Nephron (organoid): Measurements from ENCODE around the gene CELA2B.
"Not testable (repeated sequence)": the region's sequence is repeated elsewhere in the genome, so short reads cannot be mapped to it uniquely, and the experiment has no call there.

ENCODE experiments used
- H3K27ac Mint-ChIP-seq, 3 experiments: 2 replicates each; pipeline ENCODE4 v1.8.0; 2020; ENCODE audit warnings: mixed read lengths in 3 of 3, mild to moderate bottlenecking in 2 of 3, moderate library complexity in 1 of 3
- H3K27me3 Mint-ChIP-seq: 2 replicates; pipeline ENCODE4 v1.8.0; 2021; ENCODE audit warnings: low read depth, mild to moderate bottlenecking, moderate library complexity, mixed read lengths
- H3K36me3 Mint-ChIP-seq: 2 replicates; pipeline ENCODE4 v1.8.0; 2020; ENCODE audit warnings: low read depth, mixed read lengths
- H3K4me1 Mint-ChIP-seq: 2 replicates; pipeline ENCODE4 v1.8.0; 2020; ENCODE audit warnings: mixed read lengths
- H3K4me3 Mint-ChIP-seq, 3 experiments: 2 replicates each; pipeline ENCODE4 v1.8.0; 2020; ENCODE audit warnings: mild to moderate bottlenecking in 3 of 3, mixed read lengths in 3 of 3, moderate library complexity in 2 of 3
- H3K9me3 Mint-ChIP-seq: 2 replicates; pipeline ENCODE4 v1.8.0; 2020; ENCODE audit warnings: mixed read lengths
- TF ChIP-seq, protein P1 (sequence below), 3 experiments: fragments of 200-600 bp; sonication (generic); IDR thresholded peaks; one replicate each; pipeline ENCODE4 v1.5.0; 2021; ENCODE audit warnings: antibody characterized with exemption in 3 of 3; ENCODE audit not compliant: unreplicated experiment in 3 of 3

The CELA2B gene

DNA sequence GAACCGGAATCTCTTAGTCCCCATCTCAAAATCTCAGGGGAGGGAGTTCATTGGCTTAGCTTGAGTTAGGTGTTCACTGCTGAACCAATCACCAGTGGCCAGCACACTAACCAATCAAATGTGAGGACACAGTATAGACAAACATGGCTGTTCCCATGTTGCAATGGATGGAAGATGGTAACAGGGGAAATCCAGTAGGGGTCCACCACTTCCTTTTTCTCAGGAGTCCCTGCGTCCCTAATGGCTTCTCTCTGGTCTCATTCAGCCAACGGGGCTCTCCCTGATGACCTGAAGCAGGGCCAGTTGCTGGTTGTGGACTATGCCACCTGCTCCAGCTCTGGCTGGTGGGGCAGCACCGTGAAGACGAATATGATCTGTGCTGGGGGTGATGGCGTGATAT, 9.7 kb downstream of the CELA2B start:
- peaks cover 3% of the 10 kb centered on the region for H3K9me3 Mint-ChIP-seq
- H3K27me3 Mint-ChIP-seq = no peaks in the 10 kb centered on the region
- H3K4me3 Mint-ChIP-seq = no peak overlapping the region
- H3K4me1 Mint-ChIP-seq = peaks cover 12% of the 10 kb centered on the region
- peaks cover 44% of the 10 kb centered on the region for H3K36me3 Mint-ChIP-seq
- no peak overlapping the region for H3K27ac Mint-ChIP-seq
- TF ChIP-seq, protein P1, sequence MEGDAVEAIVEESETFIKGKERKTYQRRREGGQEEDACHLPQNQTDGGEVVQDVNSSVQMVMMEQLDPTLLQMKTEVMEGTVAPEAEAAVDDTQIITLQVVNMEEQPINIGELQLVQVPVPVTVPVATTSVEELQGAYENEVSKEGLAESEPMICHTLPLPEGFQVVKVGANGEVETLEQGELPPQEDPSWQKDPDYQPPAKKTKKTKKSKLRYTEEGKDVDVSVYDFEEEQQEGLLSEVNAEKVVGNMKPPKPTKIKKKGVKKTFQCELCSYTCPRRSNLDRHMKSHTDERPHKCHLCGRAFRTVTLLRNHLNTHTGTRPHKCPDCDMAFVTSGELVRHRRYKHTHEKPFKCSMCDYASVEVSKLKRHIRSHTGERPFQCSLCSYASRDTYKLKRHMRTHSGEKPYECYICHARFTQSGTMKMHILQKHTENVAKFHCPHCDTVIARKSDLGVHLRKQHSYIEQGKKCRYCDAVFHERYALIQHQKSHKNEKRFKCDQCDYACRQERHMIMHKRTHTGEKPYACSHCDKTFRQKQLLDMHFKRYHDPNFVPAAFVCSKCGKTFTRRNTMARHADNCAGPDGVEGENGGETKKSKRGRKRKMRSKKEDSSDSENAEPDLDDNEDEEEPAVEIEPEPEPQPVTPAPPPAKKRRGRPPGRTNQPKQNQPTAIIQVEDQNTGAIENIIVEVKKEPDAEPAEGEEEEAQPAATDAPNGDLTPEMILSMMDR (IDR thresholded peaks at IDR 0.05; ENCODE audit: unreplicated experiment in 3 of 3) = no peak

DNA sequence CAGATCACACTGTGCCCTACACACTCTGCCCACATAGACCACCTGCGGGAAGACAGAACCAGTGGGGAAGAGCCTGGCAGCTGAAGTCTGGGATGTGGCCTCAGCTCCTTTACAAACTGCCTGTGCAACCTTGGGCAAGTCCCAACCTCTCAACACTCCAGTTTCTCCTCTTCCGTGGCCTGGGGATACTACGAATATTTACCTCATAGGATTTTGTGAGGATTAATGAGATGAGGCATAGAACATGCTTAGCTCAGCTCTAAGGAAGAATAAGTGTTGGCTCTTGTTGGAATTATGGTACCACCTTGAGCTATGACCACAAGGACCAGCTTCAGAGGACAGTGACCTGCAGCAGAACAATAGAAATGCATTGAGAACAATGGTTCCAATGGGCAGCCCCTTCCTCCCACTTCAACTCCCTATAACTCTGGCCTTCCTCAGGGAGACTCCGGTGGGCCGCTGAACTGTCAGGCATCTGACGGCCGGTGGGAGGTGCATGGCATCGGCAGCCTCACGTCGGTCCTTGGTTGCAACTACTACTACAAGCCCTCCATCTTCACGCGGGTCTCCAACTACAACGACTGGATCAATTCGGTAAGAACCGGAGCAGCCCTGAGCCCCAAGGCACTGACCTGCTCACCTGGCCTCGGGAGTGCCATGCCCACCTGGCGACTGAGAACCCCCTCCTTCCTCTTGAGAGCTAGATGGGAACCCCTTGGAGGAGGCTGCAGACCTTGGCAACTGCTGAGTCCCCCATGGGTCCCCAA, 11.1 kb downstream of the CELA2B start:
- not testable (repeated sequence) for H3K4me3 Mint-ChIP-seq, H3K27me3 Mint-ChIP-seq, H3K27ac Mint-ChIP-seq, H3K9me3 Mint-ChIP-seq
- peaks cover 12% of the 10 kb centered on the region for H3K4me1 Mint-ChIP-seq
- peaks cover 52% of the 10 kb centered on the region for H3K36me3 Mint-ChIP-seq

DNA sequence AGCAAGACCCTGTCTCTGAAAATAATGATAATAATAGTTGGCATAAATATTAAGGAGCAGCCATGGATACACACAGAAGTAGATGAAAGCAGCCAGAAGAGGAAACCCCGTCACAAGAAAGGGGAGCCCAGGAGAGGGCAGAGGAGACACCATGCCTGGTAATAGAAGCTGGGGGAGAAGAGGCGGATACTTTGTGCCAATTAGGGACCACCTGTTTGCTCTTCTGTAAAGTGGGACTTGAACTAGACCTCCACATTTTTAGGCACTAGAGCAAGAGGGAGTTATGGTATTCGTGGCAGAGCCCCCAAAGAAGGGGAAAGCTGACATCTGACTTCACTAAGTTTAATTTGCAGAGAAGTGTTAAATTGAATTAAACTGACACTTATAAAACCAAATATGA, 12.5 kb downstream of the CELA2B start:
- H3K36me3 Mint-ChIP-seq = peaks cover 61% of the 10 kb centered on the region
- H3K4me1 Mint-ChIP-seq = peaks cover 12% of the 10 kb centered on the region
- peaks cover 3% of the 10 kb centered on the region for H3K9me3 Mint-ChIP-seq
- TF ChIP-seq, protein P1 (IDR thresholded peaks at IDR 0.05; ENCODE audit: unreplicated experiment in 3 of 3) = no peak
- H3K4me3 Mint-ChIP-seq = no peak overlapping the region
- H3K27me3 Mint-ChIP-seq = no peaks in the 10 kb centered on the region
- H3K27ac Mint-ChIP-seq = no peak overlapping the region

DNA sequence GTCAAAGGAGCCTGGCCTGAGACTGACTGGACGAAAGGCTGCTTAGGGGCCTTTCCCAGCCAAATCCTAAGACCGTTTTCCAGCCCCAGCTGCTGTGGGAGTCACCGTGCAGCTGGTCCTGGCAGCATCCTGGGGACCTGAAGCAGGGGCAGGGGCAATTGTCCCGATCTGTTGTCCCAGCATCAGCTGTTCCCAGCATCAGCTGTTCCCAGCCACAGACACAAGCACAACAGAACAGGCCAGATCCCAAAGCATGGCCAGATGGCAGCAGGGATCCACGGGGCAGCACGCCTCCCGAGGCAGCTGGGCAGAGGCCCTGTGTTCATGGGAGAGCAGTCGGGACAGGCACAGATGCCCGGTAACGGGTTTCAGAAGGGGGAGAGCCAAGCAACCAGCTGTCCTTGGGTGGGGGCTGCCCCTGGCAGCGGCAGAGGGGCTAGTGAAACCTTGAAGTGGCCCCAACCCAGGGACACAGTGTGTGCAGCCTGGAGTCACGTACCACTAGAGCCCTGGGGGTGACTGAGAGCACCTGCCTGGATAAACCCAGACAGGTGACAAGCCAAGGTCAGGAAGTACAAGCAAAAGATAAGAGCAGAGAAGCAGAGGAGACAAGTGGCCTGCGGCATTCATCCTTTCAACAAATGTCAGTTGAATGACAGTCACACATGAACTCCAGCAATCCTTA, 13.3 kb downstream of the CELA2B start:
- H3K27me3 Mint-ChIP-seq = no peaks in the 10 kb centered on the region
- H3K27ac Mint-ChIP-seq = peak overlapping the region in 2 of 3 experiments; percentile 13 to 55
- TF ChIP-seq, protein P1 (IDR thresholded peaks at IDR 0.05; ENCODE audit: unreplicated experiment in 3 of 3) = no peak
- peak overlapping the region in 1 of 3 experiments; percentile 34 for H3K4me3 Mint-ChIP-seq
- H3K9me3 Mint-ChIP-seq = peaks cover 3% of the 10 kb centered on the region
- H3K4me1 Mint-ChIP-seq = peaks cover 12% of the 10 kb centered on the region
- H3K36me3 Mint-ChIP-seq = peaks cover 66% of the 10 kb centered on the region

DNA sequence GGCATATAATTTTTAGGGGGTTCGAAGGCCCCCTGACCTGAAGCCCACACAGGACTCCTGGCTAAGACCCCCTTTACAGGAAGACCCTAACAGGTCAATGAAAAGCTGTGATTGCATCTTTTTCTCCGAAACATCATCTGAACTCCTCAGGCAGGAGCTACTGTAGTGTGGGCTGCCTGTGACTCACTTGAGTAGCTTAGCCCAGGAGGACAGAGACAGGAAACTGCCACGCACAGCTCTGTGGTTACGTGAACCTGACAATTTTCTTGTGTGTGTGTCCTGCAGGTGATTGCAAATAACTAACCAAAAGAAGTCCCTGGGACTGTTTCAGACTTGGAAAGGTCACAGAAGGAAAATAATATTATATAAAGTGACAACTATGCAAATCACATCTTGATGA, 15.1 kb downstream of the CELA2B start:
- H3K27me3 Mint-ChIP-seq, H3K9me3 Mint-ChIP-seq, H3K27ac Mint-ChIP-seq, H3K4me3 Mint-ChIP-seq: not testable (repeated sequence)
- Mint-ChIP-seq H3K36me3 (peaks cover 65% of the 10 kb centered on the region), H3K4me1 (peaks cover 12% of the 10 kb centered on the region)

DNA sequence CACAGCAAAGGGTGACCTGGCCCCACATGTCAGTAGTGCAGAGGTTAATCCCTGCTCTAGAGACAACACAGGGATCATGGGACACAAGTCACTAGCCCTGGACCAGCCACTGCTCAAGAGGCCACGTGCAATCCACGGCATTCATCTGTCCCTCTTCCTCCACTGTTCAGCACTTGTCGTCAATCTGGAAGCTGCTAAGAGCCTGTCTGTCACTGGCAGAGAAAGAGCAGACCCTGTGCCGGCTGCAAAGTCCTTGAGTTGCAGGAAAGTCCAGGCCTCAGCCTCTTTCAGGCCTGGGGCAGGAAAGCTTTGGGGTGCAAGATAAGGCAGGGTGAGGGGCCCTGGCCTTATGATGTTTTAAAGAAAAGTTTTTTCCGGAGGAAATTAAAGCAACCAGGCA, 16.7 kb downstream of the CELA2B start:
- peaks cover 3% of the 10 kb centered on the region for H3K9me3 Mint-ChIP-seq
- H3K36me3 Mint-ChIP-seq = peaks cover 60% of the 10 kb centered on the region
- no peak overlapping the region for H3K27ac Mint-ChIP-seq
- peaks cover 12% of the 10 kb centered on the region for H3K4me1 Mint-ChIP-seq
- H3K4me3 Mint-ChIP-seq = no peak overlapping the region
- no peaks in the 10 kb centered on the region for H3K27me3 Mint-ChIP-seq
- TF ChIP-seq, protein P1 (IDR thresholded peaks at IDR 0.05; ENCODE audit: unreplicated experiment in 3 of 3) = no peak
